Progenitor cell of endocrine pancreas (in vitro differentiated cells): ENCODE data around the gene GALNT1. TPM values are rescaled to one million over a fixed set of nuclear protein-coding genes. Genes with fewer than 3 reads are reported as not detected.
A peak's percentile ranks its signal among the peaks of the same experiment; 100 is the strongest.

Source experiments
- DNase-seq: peaks from one replicate; pipeline ENCODE4 v3.0.0; 2021; ENCODE audit warnings: low spot score; ENCODE audit not compliant: unreplicated experiment
- H3K27ac Mint-ChIP-seq: 2 replicates; pipeline ENCODE4 v1.8.0; 2021; ENCODE audit warnings: mild to moderate bottlenecking, moderate library complexity, mixed read lengths
- H3K27me3 Mint-ChIP-seq: 2 replicates; pipeline ENCODE4 v1.8.0; 2021; ENCODE audit warnings: mixed read lengths
- H3K36me3 Mint-ChIP-seq: 2 replicates; pipeline ENCODE4 v1.8.0; 2022; ENCODE audit warnings: mixed read lengths; ENCODE audit not compliant: insufficient read depth
- H3K4me1 Mint-ChIP-seq: 2 replicates; pipeline ENCODE4 v1.8.0; 2021; ENCODE audit warnings: low read depth, mixed read lengths
- H3K4me3 Mint-ChIP-seq: 2 replicates; pipeline ENCODE4 v1.8.0; 2021; ENCODE audit warnings: low read depth, mild to moderate bottlenecking, moderate library complexity, mixed read lengths
- H3K9me3 Mint-ChIP-seq: 2 replicates; pipeline ENCODE4 v1.8.0; 2021; ENCODE audit warnings: low read depth, mixed read lengths
- total RNA-seq: library from RNA; stranded (reverse); gene quantifications from 2 replicates; pipeline ENCODE4 v1.2.1, GENCODE V29; 2021
- TF ChIP-seq, protein P1 (sequence below): fragments of 200-600 bp; sonication (generic); IDR thresholded peaks from one replicate; pipeline ENCODE4 v1.5.0; 2021; ENCODE audit warnings: antibody characterized with exemption, mild to moderate bottlenecking; ENCODE audit not compliant: unreplicated experiment

GALNT1 gene
- total RNA-seq, 1 donor from 2014 or later: 92.8 TPM

DNA sequence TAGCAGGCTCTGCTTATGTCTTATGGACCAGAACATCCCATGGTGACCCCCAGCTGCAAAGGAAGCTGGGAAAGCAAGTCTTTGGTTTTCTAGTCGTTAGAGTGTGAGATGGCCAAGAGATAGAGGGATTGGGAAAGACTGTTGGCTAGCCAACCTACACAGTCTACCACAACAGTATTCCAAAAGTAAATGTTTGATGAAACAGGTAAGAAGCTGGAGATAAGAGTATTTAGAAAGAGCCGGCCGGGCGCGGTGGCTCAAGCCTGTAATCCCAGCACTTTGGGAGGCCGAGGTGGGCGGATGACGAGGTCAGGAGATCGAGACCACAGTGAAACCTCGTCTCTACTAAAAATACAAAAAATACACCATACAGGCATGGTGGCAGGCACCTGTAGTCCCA, 124.4 kb downstream of the GALNT1 start:
- peaks cover 11% of the 10 kb centered on the region for H3K4me1 Mint-ChIP-seq
- H3K27ac Mint-ChIP-seq: no peak overlapping the region
- H3K36me3 Mint-ChIP-seq: peaks cover 14% of the 10 kb centered on the region
- no peak for DNase-seq
- no peaks in the 10 kb centered on the region for H3K9me3 Mint-ChIP-seq
- TF ChIP-seq, protein P1, sequence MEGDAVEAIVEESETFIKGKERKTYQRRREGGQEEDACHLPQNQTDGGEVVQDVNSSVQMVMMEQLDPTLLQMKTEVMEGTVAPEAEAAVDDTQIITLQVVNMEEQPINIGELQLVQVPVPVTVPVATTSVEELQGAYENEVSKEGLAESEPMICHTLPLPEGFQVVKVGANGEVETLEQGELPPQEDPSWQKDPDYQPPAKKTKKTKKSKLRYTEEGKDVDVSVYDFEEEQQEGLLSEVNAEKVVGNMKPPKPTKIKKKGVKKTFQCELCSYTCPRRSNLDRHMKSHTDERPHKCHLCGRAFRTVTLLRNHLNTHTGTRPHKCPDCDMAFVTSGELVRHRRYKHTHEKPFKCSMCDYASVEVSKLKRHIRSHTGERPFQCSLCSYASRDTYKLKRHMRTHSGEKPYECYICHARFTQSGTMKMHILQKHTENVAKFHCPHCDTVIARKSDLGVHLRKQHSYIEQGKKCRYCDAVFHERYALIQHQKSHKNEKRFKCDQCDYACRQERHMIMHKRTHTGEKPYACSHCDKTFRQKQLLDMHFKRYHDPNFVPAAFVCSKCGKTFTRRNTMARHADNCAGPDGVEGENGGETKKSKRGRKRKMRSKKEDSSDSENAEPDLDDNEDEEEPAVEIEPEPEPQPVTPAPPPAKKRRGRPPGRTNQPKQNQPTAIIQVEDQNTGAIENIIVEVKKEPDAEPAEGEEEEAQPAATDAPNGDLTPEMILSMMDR: no peak
- no peaks in the 10 kb centered on the region for H3K27me3 Mint-ChIP-seq
- no peak overlapping the region for H3K4me3 Mint-ChIP-seq

DNA sequence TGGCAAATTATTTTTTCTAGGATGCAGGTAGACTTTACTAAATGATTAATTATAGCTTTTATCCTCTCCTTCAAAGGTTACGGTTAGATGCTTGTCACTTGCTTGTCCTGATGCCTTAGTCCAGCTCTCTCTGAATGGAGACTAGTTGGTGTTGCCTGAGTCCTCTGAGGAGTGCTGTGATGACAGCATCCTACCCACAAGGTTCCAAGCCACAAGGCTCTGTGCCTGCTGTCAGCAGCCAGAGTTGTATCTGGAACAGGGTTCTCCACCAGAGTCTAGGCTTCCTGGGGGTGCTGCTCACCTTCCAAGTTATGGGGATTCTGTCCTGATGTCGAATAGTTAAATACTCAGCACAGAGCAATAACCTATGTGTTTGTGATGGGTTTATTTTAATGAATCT, 125.7 kb downstream of the GALNT1 start:
- TF ChIP-seq, protein P1: no peak

DNA sequence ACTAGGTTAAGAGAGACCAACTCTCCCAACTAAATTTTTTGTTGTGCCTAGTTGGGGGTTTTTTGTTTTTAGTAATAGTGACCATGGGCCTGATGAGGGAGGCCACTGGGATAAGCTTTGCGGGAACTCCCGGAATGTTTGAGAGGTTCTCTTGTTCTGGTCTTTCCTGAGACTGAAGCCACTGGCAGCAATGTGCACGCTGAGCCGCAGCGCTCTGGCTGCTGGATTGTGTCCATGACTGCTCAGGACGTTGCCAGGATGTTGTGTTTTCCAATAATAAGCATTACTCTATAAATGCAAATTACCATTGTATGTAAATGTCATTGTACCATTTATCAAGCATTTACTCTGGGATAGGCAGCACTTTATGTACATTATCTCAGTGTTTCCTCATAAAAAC, 126.1 kb downstream of the GALNT1 start:
- no peak for DNase-seq
- Mint-ChIP-seq H3K4me1 (peaks cover 8% of the 10 kb centered on the region), H3K9me3 (no peaks in the 10 kb centered on the region), H3K36me3 (peaks cover 18% of the 10 kb centered on the region), H3K27me3 (no peaks in the 10 kb centered on the region), H3K4me3 (no peak overlapping the region), H3K27ac (no peak overlapping the region)
- TF ChIP-seq, protein P1: no peak

More for the DNA sequence above, 125.7 kb downstream of the GALNT1 start:
- Mint-ChIP-seq H3K27ac (peak overlapping the region; percentile 56), H3K36me3 (peaks cover 14% of the 10 kb centered on the region), H3K9me3 (no peaks in the 10 kb centered on the region), H3K4me1 (peaks cover 12% of the 10 kb centered on the region), H3K27me3 (no peaks in the 10 kb centered on the region), H3K4me3 (no peak overlapping the region)
- no peak for DNase-seq

DNA sequence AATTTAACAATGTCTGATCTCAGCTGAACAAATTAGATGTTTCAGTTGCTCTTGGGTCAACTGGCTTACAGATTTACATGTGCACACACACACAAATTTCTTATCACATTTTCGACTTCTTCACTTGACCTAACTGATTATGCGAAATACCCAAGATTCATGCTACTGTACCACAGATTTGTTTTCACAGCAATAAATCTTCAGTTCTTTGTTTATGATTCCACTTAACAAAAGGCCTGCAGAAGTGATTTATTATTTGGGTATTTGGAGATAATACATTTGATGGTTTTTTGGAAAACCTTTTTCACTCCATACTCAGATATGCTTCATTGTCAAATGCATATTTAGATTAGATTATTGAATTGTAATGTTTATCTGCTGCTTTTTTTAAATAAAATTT, 129.0 kb downstream of the GALNT1 start:
- no peaks in the 10 kb centered on the region for H3K9me3 Mint-ChIP-seq
- TF ChIP-seq, protein P1: no peak
- H3K36me3 Mint-ChIP-seq: peaks cover 26% of the 10 kb centered on the region
- no peak overlapping the region for H3K4me3 Mint-ChIP-seq
- no peak overlapping the region for H3K27ac Mint-ChIP-seq
- peaks cover 6% of the 10 kb centered on the region for H3K4me1 Mint-ChIP-seq
- DNase-seq: no peak
- H3K27me3 Mint-ChIP-seq: no peaks in the 10 kb centered on the region

DNA sequence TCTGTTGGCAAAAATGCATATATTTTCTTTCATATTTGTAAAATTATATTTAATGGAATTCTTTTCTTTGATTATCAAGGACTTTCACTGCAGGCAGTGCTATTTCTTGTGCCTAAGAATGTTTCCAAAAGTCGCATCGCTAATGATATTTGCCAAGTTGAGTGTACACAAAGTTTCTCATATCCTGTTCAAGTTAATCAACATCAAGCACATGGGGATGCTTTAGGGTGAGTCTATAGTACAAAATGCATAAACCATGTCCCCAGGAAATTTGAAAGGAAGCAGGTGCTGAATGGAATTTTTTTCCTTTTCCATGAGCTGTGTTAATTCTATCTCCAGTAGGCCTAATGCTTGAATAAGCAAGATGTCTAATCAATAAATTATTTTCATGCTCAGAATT, 129.7 kb downstream of the GALNT1 start:
- Mint-ChIP-seq H3K36me3 (peaks cover 22% of the 10 kb centered on the region), H3K27me3 (no peaks in the 10 kb centered on the region), H3K27ac (no peak overlapping the region), H3K4me3 (no peak overlapping the region), H3K4me1 (peaks cover 8% of the 10 kb centered on the region), H3K9me3 (peaks cover 4% of the 10 kb centered on the region)
- TF ChIP-seq, protein P1: no peak
- no peak for DNase-seq
